ENCODE data around the gene SLC25A3. TPM values are rescaled to one million over a fixed set of nuclear protein-coding genes. Genes with fewer than 3 reads are reported as not detected.

The SLC25A3 gene
- polyA plus RNA-seq, 1 donor (not counting 4 experiments of a cell fraction or from before 2014, with no cell fraction given), result 389 TPM

GRCh38 chr12:98579347-98579746 is 14.1 kb upstream of the SLC25A3 start:
- no peak overlapping the region for H3K4me2 ChIP-seq (ENCODE audit: control insufficient read depth, extremely low read depth, insufficient read depth, low read depth, low read length)
- no peaks in the 10 kb centered on the region for H3K9me3 ChIP-seq (ENCODE audit: control insufficient read depth, low read depth, low read length)
- no peaks in the 10 kb centered on the region for H3K27me3 ChIP-seq (ENCODE audit: control insufficient read depth, extremely low read depth, insufficient read depth, low read length)
- H3K9ac ChIP-seq (ENCODE audit: control insufficient read depth, extremely low read depth, insufficient read depth, low read length), result no peak overlapping the region
- H3K79me2 ChIP-seq (ENCODE audit: control insufficient read depth, insufficient read depth, low read length), result no peaks in the 10 kb centered on the region
- no peaks in the 10 kb centered on the region for H3K9me1 ChIP-seq (ENCODE audit: control insufficient read depth, extremely low read depth, insufficient read depth, low read length)
- H2AFZ ChIP-seq (ENCODE audit: control insufficient read depth, low read length), result no peak overlapping the region
- no peak overlapping the region for H3K4me3 ChIP-seq (ENCODE audit: control insufficient read depth in 2 of 3, extremely low read depth in 1 of 3, insufficient read depth in 2 of 3, low read depth in 1 of 3, low read length in 3 of 3)
- H3K27ac ChIP-seq (ENCODE audit: control insufficient read depth, insufficient read depth, low read length), result no peak overlapping the region
- TF ChIP-seq CTCF (optimal IDR thresholded peaks at IDR 0.05 in 1 of 3, IDR thresholded peaks at IDR 0.05 in 1 of 3, conservative IDR thresholded peaks at IDR 0.05 in 1 of 3; ENCODE audit: extremely low read depth in 1 of 3, insufficient read depth in 2 of 3, low read length in 3 of 3), result no peak
- TF ChIP-seq EZH2 (IDR thresholded peaks at IDR 0.05; ENCODE audit: low read length), result no peak
- no peaks in the 10 kb centered on the region for H4K20me1 ChIP-seq (ENCODE audit: control insufficient read depth, extremely low read depth, insufficient read depth, low read length)
- FAIRE-seq (no peak), DNase-seq (ENCODE audit: low read depth, low spot score) (no peak)
- dilution Hi-C loops (cut with MboI; ENCODE audit: extremely low pct_ligation_motif_present, low sequenced_read_pairs), result no loop called here
- H3K36me3 ChIP-seq (ENCODE audit: control insufficient read depth in 2 of 2, extremely low read depth in 1 of 2, insufficient read depth in 2 of 2, low read length in 2 of 2), result no peaks in the 10 kb centered on the region
- no peaks in the 10 kb centered on the region for H3K4me1 ChIP-seq (ENCODE audit: control insufficient read depth, extremely low read depth, insufficient read depth, low read length)

- Histone ChIP-seq H3K27ac (ENCODE audit: control insufficient read depth, insufficient read depth, low read length) (no peak overlapping the region), H3K4me3 (ENCODE audit: control insufficient read depth in 2 of 3, extremely low read depth in 1 of 3, insufficient read depth in 2 of 3, low read depth in 1 of 3, low read length in 3 of 3) (no peak overlapping the region), H3K4me2 (ENCODE audit: control insufficient read depth, extremely low read depth, insufficient read depth, low read depth, low read length) (no peak overlapping the region), H3K27me3 (ENCODE audit: control insufficient read depth, extremely low read depth, insufficient read depth, low read length) (no peaks in the 10 kb centered on the region), H3K9ac (ENCODE audit: control insufficient read depth, extremely low read depth, insufficient read depth, low read length) (no peak overlapping the region), H3K36me3 (ENCODE audit: control insufficient read depth in 2 of 2, extremely low read depth in 1 of 2, insufficient read depth in 2 of 2, low read length in 2 of 2) (no peaks in the 10 kb centered on the region), H2AFZ (ENCODE audit: control insufficient read depth, low read length) (no peak overlapping the region), H3K9me3 (ENCODE audit: control insufficient read depth, low read depth, low read length) (no peaks in the 10 kb centered on the region), H3K79me2 (ENCODE audit: control insufficient read depth, insufficient read depth, low read length) (no peaks in the 10 kb centered on the region), H4K20me1 (ENCODE audit: control insufficient read depth, extremely low read depth, insufficient read depth, low read length) (no peaks in the 10 kb centered on the region), H3K9me1 (ENCODE audit: control insufficient read depth, extremely low read depth, insufficient read depth, low read length) (no peaks in the 10 kb centered on the region), H3K4me1 (ENCODE audit: control insufficient read depth, extremely low read depth, insufficient read depth, low read length) (no peaks in the 10 kb centered on the region)
- dilution Hi-C loops (cut with MboI; ENCODE audit: extremely low pct_ligation_motif_present, low sequenced_read_pairs), result no loop called here
- FAIRE-seq, result no peak
- DNase-seq (ENCODE audit: low read depth, low spot score), result no peak
- TF ChIP-seq EZH2 (IDR thresholded peaks at IDR 0.05; ENCODE audit: low read length) (no peak), CTCF (optimal IDR thresholded peaks at IDR 0.05 in 1 of 3, IDR thresholded peaks at IDR 0.05 in 1 of 3, conservative IDR thresholded peaks at IDR 0.05 in 1 of 3; ENCODE audit: extremely low read depth in 1 of 3, insufficient read depth in 2 of 3, low read length in 3 of 3) (no peak)
Observed at GRCh38 chr12:98579835-98580234, 13.7 kb upstream of the SLC25A3 start.
